Measurements from ENCODE around the gene CDH23.

Gene CDH23

GRCh38 chr10:71694039-71694501 is 297.4 kb downstream of the CDH23 start:
- in situ Hi-C loops (cut with MboI; ENCODE audit: low sequenced_read_pairs) = no loop called here

GRCh38 chr10:71694567-71694968 is 297.8 kb downstream of the CDH23 start:
- in situ Hi-C loops (cut with MboI; ENCODE audit: low sequenced_read_pairs) = no loop called here

GRCh38 chr10:71695502-71696476 is 299.1 kb downstream of the CDH23 start:
- in situ Hi-C loops (cut with MboI; ENCODE audit: low sequenced_read_pairs) = no loop called here

- in situ Hi-C loops (cut with MboI; ENCODE audit: low sequenced_read_pairs) = no loop called here
These were observed 300.1 kb downstream of the CDH23 start for GRCh38 chr10:71696628-71697326.

- in situ Hi-C loops (cut with MboI; ENCODE audit: low sequenced_read_pairs) = no loop called here
These were observed 301.4 kb downstream of the CDH23 start for GRCh38 chr10:71697938-71698709.

GRCh38 chr10:71698737-71699136 is 302.0 kb downstream of the CDH23 start:
- in situ Hi-C loops (cut with MboI; ENCODE audit: low sequenced_read_pairs) = no loop called here

GRCh38 chr10:71700731-71701368 is 304.1 kb downstream of the CDH23 start:
- in situ Hi-C loops (cut with MboI; ENCODE audit: low sequenced_read_pairs) = no loop called here

- in situ Hi-C loops (cut with MboI; ENCODE audit: low sequenced_read_pairs) = no loop called here
These were observed 304.9 kb downstream of the CDH23 start for GRCh38 chr10:71701496-71702132.

GRCh38 chr10:71703577-71703976 is 306.9 kb downstream of the CDH23 start:
- in situ Hi-C loops (cut with MboI; ENCODE audit: low sequenced_read_pairs) = no loop called here

- in situ Hi-C loops (cut with MboI; ENCODE audit: low sequenced_read_pairs) = no loop called here
These were observed 308.1 kb downstream of the CDH23 start for GRCh38 chr10:71704816-71705215.

- in situ Hi-C loops (cut with MboI; ENCODE audit: low sequenced_read_pairs) = no loop called here
These were observed 308.9 kb downstream of the CDH23 start for GRCh38 chr10:71705582-71705981.

GRCh38 chr10:71706216-71707121 is 309.7 kb downstream of the CDH23 start:
- in situ Hi-C loops (cut with MboI; ENCODE audit: low sequenced_read_pairs) = no loop called here

- in situ Hi-C loops (cut with MboI; ENCODE audit: low sequenced_read_pairs) = no loop called here
These were observed 310.6 kb downstream of the CDH23 start for GRCh38 chr10:71707240-71707789.

- in situ Hi-C loops (cut with MboI; ENCODE audit: low sequenced_read_pairs) = no loop called here
These were observed 311.6 kb downstream of the CDH23 start for GRCh38 chr10:71708301-71708703.

- in situ Hi-C loops (cut with MboI; ENCODE audit: low sequenced_read_pairs) = no loop called here
These were observed 312.5 kb downstream of the CDH23 start for GRCh38 chr10:71708897-71709882.

- in situ Hi-C loops (cut with MboI; ENCODE audit: low sequenced_read_pairs) = loop anchor here (5.0 kb wide), 1 partner anchor 388 kb away; no protein-coding TSS in a partner anchor
These were observed 313.8 kb downstream of the CDH23 start for GRCh38 chr10:71710519-71710918.

GRCh38 chr10:71711052-71711623 is 314.4 kb downstream of the CDH23 start:
- in situ Hi-C loops (cut with MboI; ENCODE audit: low sequenced_read_pairs) = loop anchor here (5.0 kb wide), 1 partner anchor 389 kb away; no protein-coding TSS in a partner anchor
